ENCODE measurements around the gene DTNB. TPM values are rescaled to one million over a fixed set of nuclear protein-coding genes. Genes with fewer than 3 reads are reported as not detected.

The DTNB gene
- total RNA-seq, 1 donor = 18.3 TPM

- Histone ChIP-seq H3K4me3 (ENCODE audit: low read length) (no peak overlapping the region), H3K27me3 (ENCODE audit: insufficient read depth, low read length) (no peaks in the 10 kb centered on the region), H3K9me3 (ENCODE audit: low read depth, low read length) (no peaks in the 10 kb centered on the region), H3K4me1 (ENCODE audit: insufficient read depth, low read length) (peaks cover 21% of the 10 kb centered on the region)
These were observed 271.9 kb downstream of the DTNB start for GRCh38 chr2:25401307-25402026.

DNA sequence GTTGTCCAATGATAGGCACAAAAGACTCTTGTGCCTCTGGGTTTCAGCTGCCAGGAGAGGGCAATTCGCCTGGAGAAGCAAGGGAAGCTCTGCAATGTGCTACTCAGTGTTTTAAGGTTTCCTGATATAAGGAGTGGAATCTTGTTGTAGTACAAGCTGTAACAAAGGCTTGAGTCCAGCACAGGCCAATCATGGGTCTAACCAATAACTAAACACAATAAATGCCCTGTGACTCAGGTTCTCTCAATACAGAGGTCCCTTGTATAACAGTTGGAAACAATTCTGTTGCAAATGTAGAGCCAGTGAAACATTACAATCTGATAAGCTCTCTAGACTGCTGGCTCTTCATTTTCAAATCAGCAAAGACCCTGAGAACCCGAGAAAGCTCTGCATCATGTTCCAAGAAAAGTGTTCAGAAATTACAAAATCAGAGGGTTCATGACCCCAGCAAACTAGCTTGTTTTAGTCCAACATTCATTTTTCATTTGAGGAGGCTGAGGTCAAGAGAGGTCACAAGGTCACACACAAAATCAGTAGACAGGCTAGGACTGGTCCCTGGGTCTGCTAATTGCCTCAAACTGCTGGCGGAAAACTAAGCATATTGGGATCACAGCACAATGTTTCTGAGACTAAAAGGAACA lies 272.7 kb downstream of the DTNB start:
- no peak overlapping the region for H3K4me3 ChIP-seq (ENCODE audit: low read length)
- no peaks in the 10 kb centered on the region for H3K9me3 ChIP-seq (ENCODE audit: low read depth, low read length)
- H3K27me3 ChIP-seq (ENCODE audit: insufficient read depth, low read length) = no peaks in the 10 kb centered on the region
- H3K4me1 ChIP-seq (ENCODE audit: insufficient read depth, low read length) = peaks cover 21% of the 10 kb centered on the region

GRCh38 chr2:25400169-25400568 lies 273.2 kb downstream of the DTNB start:
- Histone ChIP-seq H3K9me3 (ENCODE audit: low read depth, low read length) (no peaks in the 10 kb centered on the region), H3K4me1 (ENCODE audit: insufficient read depth, low read length) (peaks cover 21% of the 10 kb centered on the region), H3K27me3 (ENCODE audit: insufficient read depth, low read length) (no peaks in the 10 kb centered on the region), H3K4me3 (ENCODE audit: low read length) (no peak overlapping the region)

GRCh38 chr2:25398534-25398933 lies 274.8 kb downstream of the DTNB start:
- no peak overlapping the region for H3K4me3 ChIP-seq (ENCODE audit: low read length)
- peaks cover 14% of the 10 kb centered on the region for H3K4me1 ChIP-seq (ENCODE audit: insufficient read depth, low read length)
- H3K9me3 ChIP-seq (ENCODE audit: low read depth, low read length) = no peaks in the 10 kb centered on the region
- H3K27me3 ChIP-seq (ENCODE audit: insufficient read depth, low read length) = no peaks in the 10 kb centered on the region

- H3K27me3 ChIP-seq (ENCODE audit: insufficient read depth, low read length) = no peaks in the 10 kb centered on the region
- no peaks in the 10 kb centered on the region for H3K9me3 ChIP-seq (ENCODE audit: low read depth, low read length)
- peaks cover 7% of the 10 kb centered on the region for H3K4me1 ChIP-seq (ENCODE audit: insufficient read depth, low read length)
- H3K4me3 ChIP-seq (ENCODE audit: low read length) = no peak overlapping the region
These were observed 275.6 kb downstream of the DTNB start for GRCh38 chr2:25397777-25398176.

DNA sequence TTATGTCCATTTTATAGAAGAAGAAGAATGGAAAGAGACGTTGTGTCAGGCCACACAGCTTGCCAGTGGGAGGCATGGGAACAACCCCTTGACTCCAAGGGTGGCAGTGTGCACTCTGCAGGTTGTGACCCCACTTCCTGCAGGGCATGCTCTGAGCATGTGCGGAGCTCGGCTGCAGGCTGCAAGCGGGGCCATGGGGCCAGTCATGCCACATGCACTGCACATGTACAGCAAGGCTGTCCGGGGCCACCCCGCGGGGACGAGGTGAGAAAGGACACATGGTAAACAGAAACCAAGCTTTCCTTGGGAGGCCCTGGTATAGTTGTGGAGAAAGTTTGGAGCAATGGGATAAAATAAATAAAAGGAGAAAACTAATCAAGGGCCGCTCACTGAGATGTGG lies 284.2 kb downstream of the DTNB start:
- no peaks in the 10 kb centered on the region for H3K9me3 ChIP-seq (ENCODE audit: low read depth, low read length)
- no peak overlapping the region for H3K4me3 ChIP-seq (ENCODE audit: low read length)
- no peaks in the 10 kb centered on the region for H3K27me3 ChIP-seq (ENCODE audit: insufficient read depth, low read length)
- no peaks in the 10 kb centered on the region for H3K4me1 ChIP-seq (ENCODE audit: insufficient read depth, low read length)

GRCh38 chr2:25388491-25388890 lies 284.9 kb downstream of the DTNB start:
- Histone ChIP-seq H3K9me3 (ENCODE audit: low read depth, low read length) (no peaks in the 10 kb centered on the region), H3K4me3 (ENCODE audit: low read length) (no peak overlapping the region), H3K4me1 (ENCODE audit: insufficient read depth, low read length) (no peaks in the 10 kb centered on the region), H3K27me3 (ENCODE audit: insufficient read depth, low read length) (no peaks in the 10 kb centered on the region)

GRCh38 chr2:25387876-25388449 lies 285.4 kb downstream of the DTNB start:
- no peak overlapping the region for H3K4me3 ChIP-seq (ENCODE audit: low read length)
- no peaks in the 10 kb centered on the region for H3K4me1 ChIP-seq (ENCODE audit: insufficient read depth, low read length)
- no peaks in the 10 kb centered on the region for H3K27me3 ChIP-seq (ENCODE audit: insufficient read depth, low read length)
- no peaks in the 10 kb centered on the region for H3K9me3 ChIP-seq (ENCODE audit: low read depth, low read length)

- H3K4me1 ChIP-seq (ENCODE audit: insufficient read depth, low read length) = no peaks in the 10 kb centered on the region
- no peaks in the 10 kb centered on the region for H3K9me3 ChIP-seq (ENCODE audit: low read depth, low read length)
- no peak overlapping the region for H3K4me3 ChIP-seq (ENCODE audit: low read length)
- no peaks in the 10 kb centered on the region for H3K27me3 ChIP-seq (ENCODE audit: insufficient read depth, low read length)
These were observed 286.2 kb downstream of the DTNB start for GRCh38 chr2:25386971-25387875.

DNA sequence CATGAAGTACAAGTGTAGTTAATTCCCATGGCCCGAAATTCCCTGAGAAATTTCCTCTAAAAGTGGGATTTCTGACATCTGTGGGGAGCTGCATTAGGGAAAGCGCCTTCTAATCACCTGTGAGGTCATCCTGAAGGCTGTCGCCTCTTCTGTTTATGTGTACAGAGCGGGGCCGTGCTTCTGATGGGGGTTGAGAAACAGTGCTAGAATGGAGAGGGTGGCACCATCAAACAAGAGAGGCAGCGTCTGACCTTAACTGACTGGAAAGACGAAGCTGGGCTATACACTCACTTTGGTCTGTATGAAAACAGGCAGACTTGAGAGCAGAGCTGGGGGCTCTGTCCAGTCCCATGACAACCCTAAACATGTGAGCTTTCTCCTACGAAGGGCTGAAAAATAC lies 287.5 kb downstream of the DTNB start:
- H3K4me3 ChIP-seq (ENCODE audit: low read length) = no peak overlapping the region
- no peaks in the 10 kb centered on the region for H3K9me3 ChIP-seq (ENCODE audit: low read depth, low read length)
- no peaks in the 10 kb centered on the region for H3K27me3 ChIP-seq (ENCODE audit: insufficient read depth, low read length)
- H3K4me1 ChIP-seq (ENCODE audit: insufficient read depth, low read length) = no peaks in the 10 kb centered on the region

DNA sequence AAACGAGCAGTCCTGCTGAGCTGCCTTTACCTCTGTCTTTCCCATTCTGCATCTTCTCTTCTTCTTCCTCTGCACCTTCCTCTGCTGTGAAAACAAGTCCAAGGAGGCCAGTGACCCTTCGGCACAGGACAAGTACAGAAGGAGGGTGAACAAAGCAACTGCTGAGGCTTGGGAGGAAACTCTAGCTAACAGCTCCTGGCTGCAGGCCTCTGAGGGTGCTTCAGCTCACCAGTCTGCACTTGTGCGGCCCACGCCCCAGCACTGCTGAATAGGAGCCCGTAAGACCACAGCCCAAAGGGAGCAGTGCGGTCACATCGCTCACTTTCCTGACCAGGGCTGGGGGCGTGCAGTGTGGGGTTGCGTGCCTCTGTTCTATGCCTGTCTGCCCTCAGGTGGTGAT lies 289.6 kb downstream of the DTNB start:
- Histone ChIP-seq H3K4me1 (ENCODE audit: insufficient read depth, low read length) (peaks cover 5% of the 10 kb centered on the region), H3K27me3 (ENCODE audit: insufficient read depth, low read length) (no peaks in the 10 kb centered on the region), H3K4me3 (ENCODE audit: low read length) (no peak overlapping the region), H3K9me3 (ENCODE audit: low read depth, low read length) (no peaks in the 10 kb centered on the region)

DNA sequence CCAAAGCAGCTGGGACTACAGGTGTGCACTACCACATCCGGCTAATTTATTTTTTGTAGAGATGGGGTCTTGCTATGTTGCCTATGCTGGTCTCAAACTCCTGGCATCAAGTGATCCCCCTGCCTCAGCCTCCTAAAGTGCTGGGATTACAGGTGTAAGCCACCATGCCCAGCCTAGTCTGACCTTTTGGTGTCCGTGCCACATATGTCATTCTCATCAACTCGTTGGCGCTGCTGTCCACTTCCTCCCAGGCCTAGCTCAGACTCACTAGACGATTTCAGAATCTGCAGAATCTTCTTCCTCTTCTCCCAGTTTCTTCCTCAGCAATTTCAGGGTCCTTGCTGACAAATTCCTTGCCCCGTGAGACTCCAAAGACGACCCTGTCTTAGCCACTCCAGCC lies 291.9 kb downstream of the DTNB start:
- peaks cover 27% of the 10 kb centered on the region for H3K4me1 ChIP-seq (ENCODE audit: insufficient read depth, low read length)
- no peak overlapping the region for H3K4me3 ChIP-seq (ENCODE audit: low read length)
- no peaks in the 10 kb centered on the region for H3K27me3 ChIP-seq (ENCODE audit: insufficient read depth, low read length)
- no peaks in the 10 kb centered on the region for H3K9me3 ChIP-seq (ENCODE audit: low read depth, low read length)

DNA sequence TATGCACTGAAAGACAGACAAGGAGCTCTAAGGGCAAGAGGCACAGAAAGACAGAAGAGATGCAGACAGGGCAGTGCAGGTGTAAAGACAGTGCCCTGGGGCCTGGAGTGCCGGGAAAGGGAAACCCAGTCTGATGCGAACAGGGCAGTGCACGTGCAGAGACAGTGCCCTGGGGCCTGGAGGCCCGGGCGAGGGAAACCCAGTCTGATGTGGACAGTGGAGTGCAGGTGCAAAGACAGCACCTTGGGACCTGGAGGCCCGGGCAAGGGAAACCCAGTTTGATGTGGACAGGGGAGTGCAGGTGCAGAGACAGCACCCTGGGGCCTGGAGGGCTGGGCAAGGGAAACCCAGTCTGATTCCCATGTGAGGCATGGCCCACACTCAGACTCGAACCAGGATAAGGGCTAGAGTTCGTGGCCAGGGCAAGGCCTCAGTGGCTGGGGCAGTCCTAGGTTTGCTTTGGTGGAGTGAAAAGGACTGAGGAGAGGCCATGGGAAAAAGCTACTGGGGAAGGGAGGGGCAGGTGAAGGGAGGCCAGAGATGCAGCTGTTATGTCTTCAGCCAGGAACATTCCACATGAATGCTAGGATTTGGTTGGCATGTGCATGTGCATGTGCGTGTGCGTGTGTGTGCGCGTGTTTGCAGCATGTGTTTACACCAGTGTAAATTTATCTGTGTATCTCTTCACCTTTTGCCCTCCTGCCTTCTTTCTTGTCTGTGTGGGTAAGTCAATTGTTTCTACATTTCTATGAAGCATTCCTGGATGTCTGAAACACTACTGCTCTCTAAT lies 292.6 kb downstream of the DTNB start:
- H3K27me3 ChIP-seq (ENCODE audit: insufficient read depth, low read length) = no peaks in the 10 kb centered on the region
- H3K4me1 ChIP-seq (ENCODE audit: insufficient read depth, low read length) = peaks cover 30% of the 10 kb centered on the region
- H3K9me3 ChIP-seq (ENCODE audit: low read depth, low read length) = no peaks in the 10 kb centered on the region
- no peak overlapping the region for H3K4me3 ChIP-seq (ENCODE audit: low read length)

GRCh38 chr2:25380023-25380422 lies 293.4 kb downstream of the DTNB start:
- no peak overlapping the region for H3K4me3 ChIP-seq (ENCODE audit: low read length)
- H3K27me3 ChIP-seq (ENCODE audit: insufficient read depth, low read length) = no peaks in the 10 kb centered on the region
- H3K4me1 ChIP-seq (ENCODE audit: insufficient read depth, low read length) = peaks cover 30% of the 10 kb centered on the region
- H3K9me3 ChIP-seq (ENCODE audit: low read depth, low read length) = no peaks in the 10 kb centered on the region
